ENCODE results near the gene RHBDD1.

Gene RHBDD1

DNA sequence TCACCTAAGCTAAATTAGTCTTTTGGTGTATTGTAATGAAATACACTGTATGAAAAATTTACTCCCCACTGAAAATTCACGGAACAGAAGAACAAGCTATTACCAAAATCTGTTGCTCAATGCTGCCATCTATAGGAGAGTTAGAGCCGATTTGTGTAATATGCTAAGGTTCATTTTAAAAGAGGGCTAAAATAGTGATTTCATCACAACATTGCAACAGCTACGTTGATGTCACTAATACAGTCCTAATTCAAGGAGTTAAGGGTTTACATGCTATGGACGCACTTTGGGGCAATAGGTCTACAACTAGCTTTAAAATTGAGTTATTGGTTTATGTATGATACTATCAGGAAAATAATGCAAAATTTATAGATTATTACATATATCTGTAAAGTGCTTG is 33.3 kb upstream of the RHBDD1 start:
- H3K4me2 ChIP-seq (ENCODE audit: low read length): no peak overlapping the region
- no peak overlapping the region for H3K9ac ChIP-seq
- no peak overlapping the region for H3K4me3 ChIP-seq (ENCODE audit: low read depth, low read length)
- H3K79me2 ChIP-seq: no peaks in the 10 kb centered on the region
- no peaks in the 10 kb centered on the region for H3K36me3 ChIP-seq (ENCODE audit: control insufficient read depth, insufficient read depth, low read length)
- no peak overlapping the region for H3K27ac ChIP-seq
- TF ChIP-seq, protein P1, sequence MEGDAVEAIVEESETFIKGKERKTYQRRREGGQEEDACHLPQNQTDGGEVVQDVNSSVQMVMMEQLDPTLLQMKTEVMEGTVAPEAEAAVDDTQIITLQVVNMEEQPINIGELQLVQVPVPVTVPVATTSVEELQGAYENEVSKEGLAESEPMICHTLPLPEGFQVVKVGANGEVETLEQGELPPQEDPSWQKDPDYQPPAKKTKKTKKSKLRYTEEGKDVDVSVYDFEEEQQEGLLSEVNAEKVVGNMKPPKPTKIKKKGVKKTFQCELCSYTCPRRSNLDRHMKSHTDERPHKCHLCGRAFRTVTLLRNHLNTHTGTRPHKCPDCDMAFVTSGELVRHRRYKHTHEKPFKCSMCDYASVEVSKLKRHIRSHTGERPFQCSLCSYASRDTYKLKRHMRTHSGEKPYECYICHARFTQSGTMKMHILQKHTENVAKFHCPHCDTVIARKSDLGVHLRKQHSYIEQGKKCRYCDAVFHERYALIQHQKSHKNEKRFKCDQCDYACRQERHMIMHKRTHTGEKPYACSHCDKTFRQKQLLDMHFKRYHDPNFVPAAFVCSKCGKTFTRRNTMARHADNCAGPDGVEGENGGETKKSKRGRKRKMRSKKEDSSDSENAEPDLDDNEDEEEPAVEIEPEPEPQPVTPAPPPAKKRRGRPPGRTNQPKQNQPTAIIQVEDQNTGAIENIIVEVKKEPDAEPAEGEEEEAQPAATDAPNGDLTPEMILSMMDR (IDR thresholded peaks at IDR 0.05): peak; percentile 78
- H3K9me3 ChIP-seq (ENCODE audit: control insufficient read depth, low read length): no peaks in the 10 kb centered on the region
- H3K4me1 ChIP-seq: peaks cover 4% of the 10 kb centered on the region
- no peaks in the 10 kb centered on the region for H3K27me3 ChIP-seq (ENCODE audit: control insufficient read depth, insufficient read depth, low read length)
- no peak overlapping the region for H2AFZ ChIP-seq

- H3K27me3 ChIP-seq (ENCODE audit: control insufficient read depth, insufficient read depth, low read length): no peaks in the 10 kb centered on the region
These were observed 32.4 kb upstream of the RHBDD1 start for GRCh38 chr2:226803410-226803809.

GRCh38 chr2:226813148-226813701 is 22.6 kb upstream of the RHBDD1 start:
- no peak overlapping the region for H3K4me3 ChIP-seq (ENCODE audit: low read depth, low read length)
- H3K4me1 ChIP-seq: no peaks in the 10 kb centered on the region
- TF ChIP-seq, protein P1 (IDR thresholded peaks at IDR 0.05): peak; percentile 78
- H3K79me2 ChIP-seq: no peaks in the 10 kb centered on the region
- H3K36me3 ChIP-seq (ENCODE audit: control insufficient read depth, insufficient read depth, low read length): no peaks in the 10 kb centered on the region
- no peak overlapping the region for H3K4me2 ChIP-seq (ENCODE audit: low read length)
- H3K27ac ChIP-seq: no peak overlapping the region
- H2AFZ ChIP-seq: no peak overlapping the region
- no peaks in the 10 kb centered on the region for H3K27me3 ChIP-seq (ENCODE audit: control insufficient read depth, insufficient read depth, low read length)
- H3K9me3 ChIP-seq (ENCODE audit: control insufficient read depth, low read length): no peaks in the 10 kb centered on the region
- H3K9ac ChIP-seq: no peak overlapping the region

More at GRCh38 chr2:226803410-226803809, 32.4 kb upstream of the RHBDD1 start:
- Histone ChIP-seq H2AFZ (no peak overlapping the region), H3K79me2 (no peaks in the 10 kb centered on the region), H3K36me3 (ENCODE audit: control insufficient read depth, insufficient read depth, low read length) (no peaks in the 10 kb centered on the region), H3K9me3 (ENCODE audit: control insufficient read depth, low read length) (no peaks in the 10 kb centered on the region), H3K27ac (no peak overlapping the region), H3K9ac (no peak overlapping the region), H3K4me2 (ENCODE audit: low read length) (no peak overlapping the region), H3K4me3 (ENCODE audit: low read depth, low read length) (no peak overlapping the region), H3K4me1 (peaks cover under 1% of the 10 kb centered on the region)
- TF ChIP-seq, protein P1 (IDR thresholded peaks at IDR 0.05): no peak

- Histone ChIP-seq H3K27ac (no peak overlapping the region), H3K9me3 (ENCODE audit: control insufficient read depth, low read length) (no peaks in the 10 kb centered on the region), H3K79me2 (no peaks in the 10 kb centered on the region), H3K36me3 (ENCODE audit: control insufficient read depth, insufficient read depth, low read length) (no peaks in the 10 kb centered on the region), H3K4me3 (ENCODE audit: low read depth, low read length) (no peak overlapping the region), H3K9ac (no peak overlapping the region), H3K4me1 (no peaks in the 10 kb centered on the region), H3K4me2 (ENCODE audit: low read length) (no peak overlapping the region), H2AFZ (no peak overlapping the region), H3K27me3 (ENCODE audit: control insufficient read depth, insufficient read depth, low read length) (no peaks in the 10 kb centered on the region)
- TF ChIP-seq, protein P1 (IDR thresholded peaks at IDR 0.05): no peak
These were observed 16.9 kb upstream of the RHBDD1 start for GRCh38 chr2:226818930-226819329.

DNA sequence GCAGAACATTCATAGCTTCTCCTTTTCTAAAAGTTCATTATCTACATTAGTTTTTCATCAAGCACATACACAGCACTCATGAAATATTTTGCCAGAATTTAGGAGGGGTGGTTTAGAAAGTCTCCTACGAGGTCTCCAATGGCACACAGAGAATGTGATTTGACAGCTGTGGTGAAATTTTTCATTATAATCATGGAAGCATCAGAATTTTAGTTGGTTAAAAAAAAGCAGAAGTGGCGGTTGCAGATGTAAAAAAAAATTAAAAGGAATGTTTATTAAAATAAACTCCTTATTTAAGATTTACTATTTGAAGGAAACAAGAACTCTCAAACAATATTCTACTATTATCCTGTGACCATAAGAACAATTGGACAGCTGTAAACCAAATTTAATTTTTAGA is 10.8 kb upstream of the RHBDD1 start:
- H3K9ac ChIP-seq: no peak overlapping the region
- no peaks in the 10 kb centered on the region for H3K36me3 ChIP-seq (ENCODE audit: control insufficient read depth, insufficient read depth, low read length)
- H3K27ac ChIP-seq: no peak overlapping the region
- H2AFZ ChIP-seq: no peak overlapping the region
- no peak overlapping the region for H3K4me3 ChIP-seq (ENCODE audit: low read depth, low read length)
- TF ChIP-seq, protein P1 (IDR thresholded peaks at IDR 0.05): no peak
- no peaks in the 10 kb centered on the region for H3K79me2 ChIP-seq
- H3K4me2 ChIP-seq (ENCODE audit: low read length): no peak overlapping the region
- no peaks in the 10 kb centered on the region for H3K4me1 ChIP-seq
- no peaks in the 10 kb centered on the region for H3K27me3 ChIP-seq (ENCODE audit: control insufficient read depth, insufficient read depth, low read length)
- no peaks in the 10 kb centered on the region for H3K9me3 ChIP-seq (ENCODE audit: control insufficient read depth, low read length)
